Measurements from ENCODE around the gene LHFPL3. TPM values are rescaled to one million over a fixed set of nuclear protein-coding genes. Genes with fewer than 3 reads are reported as not detected.

Gene LHFPL3
- total RNA-seq, 6 experiments from 2014 or later = not detected

GRCh38 chr7:104487642-104488041 lies 159.2 kb downstream of the LHFPL3 start:
- H3K4me3 ChIP-seq = no peak overlapping the region
- no peak for ATAC-seq
- intact Hi-C loops (cut with DNase I) = no loop called here

GRCh38 chr7:104497379-104497967 lies 169.1 kb downstream of the LHFPL3 start:
- no peaks in the 10 kb centered on the region for H3K27me3 ChIP-seq
- H3K27ac ChIP-seq = no peak overlapping the region
- intact Hi-C loops (cut with DNase I) = no loop called here
- ATAC-seq (peak in 1 of 4 donors; percentile 46), DNase-seq (no peak)
- H3K36me3 ChIP-seq = no peaks in the 10 kb centered on the region
- WGBS (ENCODE audit: insufficient coverage, low coverage, low lambda C conversion rate, missing lambda C conversion rate) = 31% methylated on average over 3 of the region's 3 CpGs
- no peak overlapping the region for H3K4me3 ChIP-seq
- no peak for TF ChIP-seq CTCF (IDR thresholded peaks at IDR 0.05)
- TF ChIP-seq POLR2A (IDR thresholded peaks at IDR 0.05) = no peak
- H3K4me1 ChIP-seq = no peaks in the 10 kb centered on the region
- H3K9me3 ChIP-seq = no peaks in the 10 kb centered on the region

More at GRCh38 chr7:104487642-104488041, 159.2 kb downstream of the LHFPL3 start:
- H3K9me3 ChIP-seq = no peaks in the 10 kb centered on the region
- TF ChIP-seq CTCF (IDR thresholded peaks at IDR 0.05) (no peak), POLR2A (IDR thresholded peaks at IDR 0.05) (no peak)
- WGBS (ENCODE audit: insufficient coverage, low coverage, low lambda C conversion rate, missing lambda C conversion rate) = 11% methylated on average over 1 of the region's 1 CpG
- no peaks in the 10 kb centered on the region for H3K4me1 ChIP-seq
- H3K36me3 ChIP-seq = no peaks in the 10 kb centered on the region
- no peak overlapping the region for H3K27ac ChIP-seq
- DNase-seq = no peak
- H3K27me3 ChIP-seq = no peaks in the 10 kb centered on the region

DNA sequence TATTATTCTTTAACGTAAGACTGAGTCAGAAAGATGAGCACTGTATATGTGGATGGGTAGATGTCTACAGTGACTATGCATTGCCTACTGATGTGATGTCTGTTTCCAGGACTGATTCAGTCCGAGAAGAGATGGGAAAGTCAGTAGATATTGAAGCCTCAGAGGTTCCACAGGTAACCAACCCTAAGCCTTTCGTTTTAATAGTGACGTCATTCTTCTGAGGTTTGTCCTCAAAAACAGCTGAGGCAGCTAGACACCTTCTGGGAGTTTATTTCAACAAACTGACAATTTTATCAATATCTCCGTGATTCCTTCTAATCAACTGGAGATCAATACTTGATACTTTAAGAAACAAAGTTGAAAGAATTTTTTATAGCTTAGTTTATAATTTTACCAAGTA lies 171.6 kb downstream of the LHFPL3 start:
- Histone ChIP-seq H3K9me3 (no peaks in the 10 kb centered on the region), H3K27me3 (no peaks in the 10 kb centered on the region), H3K27ac (no peak overlapping the region), H3K36me3 (no peaks in the 10 kb centered on the region), H3K4me1 (no peaks in the 10 kb centered on the region), H3K4me3 (no peak overlapping the region)
- DNase-seq = no peak
- intact Hi-C loops (cut with DNase I) = no loop called here
- no peak for TF ChIP-seq CTCF (IDR thresholded peaks at IDR 0.05)
- TF ChIP-seq POLR2A (IDR thresholded peaks at IDR 0.05) = no peak
- no peak for ATAC-seq
- WGBS (ENCODE audit: insufficient coverage, low coverage, low lambda C conversion rate, missing lambda C conversion rate) = 50% methylated on average over 5 of the region's 5 CpGs

- Histone ChIP-seq H3K4me3 (no peak overlapping the region), H3K4me1 (no peaks in the 10 kb centered on the region), H3K36me3 (no peaks in the 10 kb centered on the region), H3K9me3 (no peaks in the 10 kb centered on the region), H3K27me3 (no peaks in the 10 kb centered on the region), H3K27ac (no peak overlapping the region)
- TF ChIP-seq CTCF (IDR thresholded peaks at IDR 0.05) = no peak
- TF ChIP-seq POLR2A (IDR thresholded peaks at IDR 0.05) = no peak
- no peak for DNase-seq
- no peak for ATAC-seq
- intact Hi-C loops (cut with DNase I) = no loop called here
Measured at GRCh38 chr7:104509874-104510273, 181.5 kb downstream of the LHFPL3 start.

- Histone ChIP-seq H3K4me3 (no peak overlapping the region), H3K36me3 (no peaks in the 10 kb centered on the region), H3K9me3 (no peaks in the 10 kb centered on the region), H3K27me3 (no peaks in the 10 kb centered on the region), H3K4me1 (no peaks in the 10 kb centered on the region), H3K27ac (no peak overlapping the region)
- intact Hi-C loops (cut with DNase I) = no loop called here
- DNase-seq (no peak), ATAC-seq (no peak)
- TF ChIP-seq CTCF (IDR thresholded peaks at IDR 0.05) (no peak), POLR2A (IDR thresholded peaks at IDR 0.05) (no peak)
- WGBS (ENCODE audit: insufficient coverage, low coverage, low lambda C conversion rate, missing lambda C conversion rate) = 77% methylated on average over 3 of the region's 3 CpGs
Measured at GRCh38 chr7:104524853-104525252, 196.4 kb downstream of the LHFPL3 start.

All from right lobe of liver (tissue), 6 donors.